Measurements from ENCODE around the gene KIR2DL1.
"Not testable (repeated sequence)": the region's sequence is repeated elsewhere in the genome, so short reads cannot be mapped to it uniquely, and the experiment has no call there.

The KIR2DL1 gene

GRCh38 chr19:54817670-54818536 lies 48.3 kb downstream of the KIR2DL1 start:
- DNase-seq (ENCODE audit: low spot score): no peak

GRCh38 chr19:54824416-54824815 lies 54.8 kb downstream of the KIR2DL1 start:
- DNase-seq (ENCODE audit: low spot score): not testable (repeated sequence)

GRCh38 chr19:54825326-54825725 lies 55.7 kb downstream of the KIR2DL1 start:
- not testable (repeated sequence) for DNase-seq (ENCODE audit: low spot score)

GRCh38 chr19:54828064-54828463 lies 58.5 kb downstream of the KIR2DL1 start:
- not testable (repeated sequence) for DNase-seq (ENCODE audit: low spot score)

GRCh38 chr19:54832496-54832895 lies 62.9 kb downstream of the KIR2DL1 start, which contains the start of gene KIR2DS4:
Gene KIR2DS4 (plus strand): TSS chr19:54832676.
- not testable (repeated sequence) for DNase-seq (ENCODE audit: low spot score)
